Erythroblast (primary cell): ENCODE results near the gene RGS1.

Experiments used
- DNase-seq, 2 experiments: peaks; one replicate each; lab custom pipeline; 2025; lab: John Stamatoyannopoulos, UW
- GATA1 ChIP-seq: IDR thresholded peaks from 2 replicates; pipeline ENCODE4 v1.6.1; 2011; ENCODE audit warnings: low read depth, mild to moderate bottlenecking, control low read depth, low read length, moderate library complexity
- POLR2A ChIP-seq: IDR thresholded peaks from 2 replicates; pipeline ENCODE4 v1.6.1; 2011; ENCODE audit warnings: mild to moderate bottlenecking, low read length

The RGS1 gene

GRCh38 chr1:192603218-192603787, 27.7 kb downstream of the RGS1 start:
- TF ChIP-seq GATA1 (no peak), POLR2A (no peak)
- no peak for DNase-seq

- TF ChIP-seq POLR2A, result no peak
- TF ChIP-seq GATA1, result no peak
- DNase-seq, result no peak
Observed at GRCh38 chr1:192604979-192605620, 29.5 kb downstream of the RGS1 start.

GRCh38 chr1:192608671-192609070, 33.1 kb downstream of the RGS1 start:
- DNase-seq, result no peak
- TF ChIP-seq GATA1, result no peak
- no peak for TF ChIP-seq POLR2A

- TF ChIP-seq POLR2A, result no peak
- no peak for TF ChIP-seq GATA1
- DNase-seq, result peak; percentile 30 to 37
Observed at GRCh38 chr1:192609110-192610079, 33.8 kb downstream of the RGS1 start.

GRCh38 chr1:192610112-192610889, 34.7 kb downstream of the RGS1 start:
- TF ChIP-seq POLR2A (no peak), GATA1 (no peak)
- DNase-seq, result peak; percentile 33 to 57

GRCh38 chr1:192615055-192615454, 39.5 kb downstream of the RGS1 start:
- no peak for DNase-seq
- TF ChIP-seq GATA1 (no peak), POLR2A (no peak)

GRCh38 chr1:192620071-192620635, 44.6 kb downstream of the RGS1 start:
- TF ChIP-seq POLR2A (no peak), GATA1 (no peak)
- no peak for DNase-seq

GRCh38 chr1:192626366-192627179, 51.0 kb downstream of the RGS1 start:
- no peak for TF ChIP-seq GATA1
- TF ChIP-seq POLR2A, result no peak
- peak in 1 of 2 experiments; percentile 24 for DNase-seq

- peak; percentile 33 to 56 for DNase-seq
- TF ChIP-seq POLR2A, result no peak
- no peak for TF ChIP-seq GATA1
Observed at GRCh38 chr1:192627901-192628300, 52.3 kb downstream of the RGS1 start.

GRCh38 chr1:192628396-192629057, 53.0 kb downstream of the RGS1 start:
- DNase-seq, result peak; percentile 37 to 86
- TF ChIP-seq POLR2A (no peak), GATA1 (no peak)

GRCh38 chr1:192629612-192630011, 54.0 kb downstream of the RGS1 start:
- no peak for TF ChIP-seq GATA1
- no peak for TF ChIP-seq POLR2A
- DNase-seq, result peak in 1 of 2 experiments; percentile 9
